ENCODE results near the gene KLF5.
A peak's percentile ranks its signal among the peaks of the same experiment; 100 is the strongest.
"Not testable (repeated sequence)": the region's sequence is repeated elsewhere in the genome, so short reads cannot be mapped to it uniquely, and the experiment has no call there.

The KLF5 gene

GRCh38 chr13:73090116-73090822, 31.5 kb downstream of the KLF5 start:
- peak; percentile 85 for DNase-seq

GRCh38 chr13:73090823-73091187, 32.0 kb downstream of the KLF5 start:
- DNase-seq = no peak

GRCh38 chr13:73092829-73093228, 34.0 kb downstream of the KLF5 start:
- DNase-seq = no peak

- DNase-seq = peak; percentile 61
These were observed 37.4 kb downstream of the KLF5 start for GRCh38 chr13:73096173-73096572.

- DNase-seq = no peak
These were observed 37.8 kb downstream of the KLF5 start for GRCh38 chr13:73096638-73097037.

GRCh38 chr13:73100781-73101180, 42.0 kb downstream of the KLF5 start:
- DNase-seq = not testable (repeated sequence)

GRCh38 chr13:73101351-73102007, 42.7 kb downstream of the KLF5 start:
- DNase-seq = no peak

- DNase-seq = no peak
These were observed 44.4 kb downstream of the KLF5 start for GRCh38 chr13:73103238-73103637.

- DNase-seq = no peak
These were observed 47.8 kb downstream of the KLF5 start for GRCh38 chr13:73106513-73107178.

- no peak for DNase-seq
These were observed 48.7 kb downstream of the KLF5 start for GRCh38 chr13:73107481-73107880.

GRCh38 chr13:73107970-73108369, 49.2 kb downstream of the KLF5 start:
- no peak for DNase-seq

GRCh38 chr13:73109288-73109899, 50.6 kb downstream of the KLF5 start:
- no peak for DNase-seq

GRCh38 chr13:73109969-73110368, 51.2 kb downstream of the KLF5 start:
- no peak for DNase-seq

- DNase-seq = no peak
These were observed 52.0 kb downstream of the KLF5 start for GRCh38 chr13:73110814-73111213.

GRCh38 chr13:73111331-73111730, 52.5 kb downstream of the KLF5 start:
- peak; percentile 55 for DNase-seq

GRCh38 chr13:73119612-73120011, 60.8 kb downstream of the KLF5 start:
- no peak for DNase-seq
